Femur (tissue), 1 donor: ENCODE results near the gene KLK15.
"Not testable (repeated sequence)": the region's sequence is repeated elsewhere in the genome, so short reads cannot be mapped to it uniquely, and the experiment has no call there.

Experiments
- DNase-seq: peaks from one replicate; pipeline ENCODE4 v3.0.0-alpha.2; 2017

The KLK15 gene

DNA sequence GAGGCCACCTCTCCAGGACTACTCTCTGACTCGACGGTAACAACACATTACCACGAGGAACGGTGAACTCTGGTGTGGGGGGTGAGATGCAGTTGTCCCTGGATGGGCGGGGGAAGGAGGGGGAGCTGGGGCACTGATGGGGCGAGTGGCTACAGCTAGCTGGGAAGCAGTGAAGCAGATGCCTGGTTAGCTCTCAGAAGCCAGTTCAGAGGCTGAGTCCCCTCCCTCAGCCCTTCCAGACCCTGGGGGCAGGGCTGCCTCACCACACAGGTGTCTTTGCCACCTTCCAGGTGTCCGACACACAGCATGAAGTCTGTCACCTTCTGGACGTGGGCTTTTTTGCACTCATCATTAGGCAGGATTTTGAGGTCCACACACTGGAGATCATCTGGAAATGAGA is 13.7 kb downstream of the KLK15 start:
- DNase-seq = no peak

DNA sequence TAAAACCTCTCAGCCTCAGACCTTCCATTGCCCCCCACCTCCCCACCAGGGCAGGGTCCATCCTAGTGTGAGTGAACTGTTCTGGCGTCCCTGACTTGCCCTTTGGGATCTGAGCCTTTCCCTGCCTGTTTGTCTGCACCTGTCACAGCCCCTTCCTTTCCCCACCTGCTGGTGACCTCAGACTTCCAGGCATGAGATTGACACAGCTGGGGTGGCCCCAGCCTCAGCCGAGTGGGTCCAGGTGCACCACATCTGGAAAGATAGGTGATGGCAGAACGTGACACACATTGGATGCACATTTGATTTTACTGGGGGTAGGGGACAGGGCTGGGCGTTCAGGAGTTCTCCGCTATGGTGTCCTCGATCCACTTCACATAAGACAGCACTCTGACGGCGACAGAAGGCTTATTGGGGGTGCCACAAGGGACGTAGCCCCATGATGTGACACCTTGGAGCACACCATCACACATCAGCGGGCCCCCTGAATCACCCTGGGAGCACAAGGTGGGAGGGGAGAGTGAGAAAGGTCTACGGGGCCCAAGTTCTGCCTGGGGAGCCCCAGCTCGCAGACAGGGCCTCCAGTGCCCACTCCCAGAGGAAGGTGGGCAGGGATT is 14.4 kb downstream of the KLK15 start:
- no peak for DNase-seq

DNA sequence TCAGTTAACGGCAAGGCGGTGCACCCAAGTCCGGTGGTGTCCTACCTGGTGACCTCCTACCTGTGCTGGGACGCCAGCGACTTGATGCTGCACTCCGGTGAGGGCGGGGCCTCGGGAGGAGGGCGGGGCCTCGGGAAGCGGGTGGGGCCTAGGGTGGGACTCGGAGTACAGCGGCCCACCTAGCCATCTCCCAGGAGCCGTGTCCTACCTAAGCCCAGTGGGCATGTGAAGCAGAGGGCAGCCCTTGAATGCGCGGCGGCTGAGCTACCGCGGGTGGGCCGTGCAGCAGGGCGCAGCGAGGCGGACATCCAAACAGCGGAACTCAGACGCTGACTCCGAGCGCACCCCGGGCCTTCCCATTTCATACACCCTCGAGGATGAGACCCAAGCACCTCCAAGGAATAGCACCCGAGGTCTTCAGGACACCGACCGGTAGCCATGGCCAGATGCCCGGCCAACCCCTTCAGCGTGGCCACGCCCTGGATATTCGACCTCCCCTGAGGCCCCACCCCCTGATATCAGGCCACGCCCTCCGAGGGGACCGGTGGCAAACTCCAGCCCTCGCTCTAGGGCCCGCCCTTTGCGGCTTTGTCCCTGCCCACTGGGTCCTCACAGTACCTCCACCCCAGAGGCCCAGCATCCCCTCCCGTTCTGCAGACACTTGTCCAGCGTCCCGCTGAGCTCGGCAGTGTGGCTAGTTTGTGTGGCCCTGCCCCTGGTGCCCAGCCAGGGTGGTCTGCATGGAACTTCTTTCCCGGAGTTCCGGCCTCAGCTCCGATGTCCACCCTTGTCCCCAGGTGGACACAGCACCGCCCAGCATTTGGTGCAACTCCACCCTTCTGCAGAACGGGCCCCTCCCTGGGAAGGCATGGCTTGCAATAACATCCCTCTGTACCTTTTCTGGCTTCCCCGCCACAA is 15.2 kb downstream of the KLK15 start:
- no peak for DNase-seq

DNA sequence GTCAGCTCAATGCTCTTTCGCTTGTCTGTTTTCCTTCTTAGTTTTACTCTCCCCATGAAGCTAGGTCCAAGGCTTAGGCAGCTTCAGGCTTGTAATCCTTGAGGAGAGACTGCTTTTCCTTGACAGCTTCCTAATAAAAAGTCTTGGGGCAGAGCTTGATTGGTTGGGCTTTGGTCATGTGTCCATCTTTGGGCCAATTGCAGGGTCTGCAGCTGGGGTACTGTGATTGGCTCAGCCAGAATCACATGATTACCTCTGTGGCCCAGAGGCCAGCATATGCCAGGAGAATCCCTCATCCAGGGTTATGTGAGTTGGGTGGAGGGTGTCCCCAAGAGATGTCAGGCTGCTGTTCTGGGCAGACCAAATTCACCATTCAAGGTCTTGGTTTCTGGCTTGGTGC is 17.9 kb downstream of the KLK15 start:
- DNase-seq = no peak

DNA sequence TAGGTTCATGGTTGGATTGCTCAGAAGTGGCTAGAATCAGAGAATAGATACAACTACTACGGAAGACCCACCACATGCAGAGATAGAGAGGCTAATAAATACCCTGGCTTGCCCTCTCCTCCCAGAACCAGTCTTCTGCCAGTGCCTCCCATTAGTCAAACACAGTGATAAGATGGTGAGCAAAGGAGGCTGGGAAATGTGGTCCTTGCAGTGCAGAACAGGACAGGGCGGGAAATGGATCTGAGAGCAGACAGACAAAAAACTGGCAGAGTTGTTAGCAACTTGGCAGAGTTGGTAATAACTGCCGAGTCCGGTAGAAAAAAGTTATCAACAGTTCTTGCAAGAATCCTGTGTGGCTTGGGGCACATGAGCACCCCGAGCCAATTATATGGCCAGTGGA is 18.5 kb downstream of the KLK15 start:
- no peak for DNase-seq

DNA sequence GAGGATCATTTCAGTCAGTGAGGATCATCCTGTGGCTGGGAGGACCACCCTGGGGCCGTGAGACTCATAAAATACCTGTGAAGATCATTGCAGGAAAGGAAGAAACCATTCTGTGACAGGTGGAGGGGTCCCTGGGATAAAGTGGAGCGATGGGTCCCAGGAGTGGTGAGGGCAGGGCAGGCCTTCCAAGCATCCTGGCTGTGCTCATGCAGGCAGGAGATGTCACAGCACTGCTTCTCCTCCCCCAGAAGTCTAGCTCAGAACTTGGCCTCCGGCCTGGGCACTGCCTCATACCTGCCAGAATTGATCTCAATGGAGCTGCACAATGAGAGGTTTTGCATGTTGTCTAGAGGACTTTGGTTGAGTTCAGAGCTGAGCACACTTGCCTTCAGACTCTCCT is 20.9 kb downstream of the KLK15 start:
- DNase-seq = no peak

DNA sequence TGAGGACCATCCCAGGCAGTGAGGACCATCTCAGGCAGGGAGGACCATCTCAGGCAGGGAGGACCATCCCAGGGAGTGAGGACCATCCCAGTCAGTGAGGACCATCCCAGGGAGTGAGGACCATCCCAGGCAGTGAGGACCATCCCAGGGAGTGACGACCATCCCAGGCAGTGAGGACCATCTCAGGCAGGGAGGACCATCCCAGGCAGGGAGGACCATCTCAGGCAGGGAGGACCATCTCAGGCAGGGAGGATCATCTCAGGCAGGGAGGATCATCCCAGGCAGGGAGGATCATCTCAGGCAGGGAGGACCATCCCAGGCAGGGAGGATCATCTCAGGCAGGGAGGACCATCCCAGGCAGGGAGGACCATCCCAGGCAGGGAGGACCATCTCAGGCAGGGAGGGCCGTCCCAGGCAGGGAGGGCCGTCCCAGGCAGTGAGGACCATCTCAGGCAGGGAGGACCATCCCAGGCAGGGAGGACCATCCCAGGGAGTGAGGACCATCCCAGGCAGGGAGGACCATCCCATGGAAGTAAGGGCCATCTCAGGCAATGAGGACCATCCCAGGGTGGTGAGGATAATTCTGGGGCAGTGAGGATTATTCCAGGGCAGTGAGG is 21.6 kb downstream of the KLK15 start:
- not testable (repeated sequence) for DNase-seq

DNA sequence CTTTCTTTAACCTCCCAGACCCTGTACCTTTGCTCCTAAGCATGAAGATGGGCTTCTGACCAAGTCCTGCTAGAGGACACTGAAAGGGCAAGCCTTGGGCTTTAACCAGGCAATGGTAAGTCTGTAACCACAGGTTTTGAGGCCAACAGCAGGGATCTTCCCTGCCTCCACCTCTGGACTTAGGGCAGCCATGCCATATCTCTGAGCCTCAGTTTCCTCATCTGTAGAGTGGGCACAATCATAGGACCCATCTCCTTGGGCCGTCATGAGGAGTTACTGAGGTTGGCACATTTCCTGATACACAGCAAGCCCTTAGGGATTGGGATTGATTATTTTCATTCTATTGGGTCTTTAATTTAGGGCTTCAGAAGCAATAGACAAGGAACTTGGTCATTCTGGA is 24.5 kb downstream of the KLK15 start:
- no peak for DNase-seq

DNA sequence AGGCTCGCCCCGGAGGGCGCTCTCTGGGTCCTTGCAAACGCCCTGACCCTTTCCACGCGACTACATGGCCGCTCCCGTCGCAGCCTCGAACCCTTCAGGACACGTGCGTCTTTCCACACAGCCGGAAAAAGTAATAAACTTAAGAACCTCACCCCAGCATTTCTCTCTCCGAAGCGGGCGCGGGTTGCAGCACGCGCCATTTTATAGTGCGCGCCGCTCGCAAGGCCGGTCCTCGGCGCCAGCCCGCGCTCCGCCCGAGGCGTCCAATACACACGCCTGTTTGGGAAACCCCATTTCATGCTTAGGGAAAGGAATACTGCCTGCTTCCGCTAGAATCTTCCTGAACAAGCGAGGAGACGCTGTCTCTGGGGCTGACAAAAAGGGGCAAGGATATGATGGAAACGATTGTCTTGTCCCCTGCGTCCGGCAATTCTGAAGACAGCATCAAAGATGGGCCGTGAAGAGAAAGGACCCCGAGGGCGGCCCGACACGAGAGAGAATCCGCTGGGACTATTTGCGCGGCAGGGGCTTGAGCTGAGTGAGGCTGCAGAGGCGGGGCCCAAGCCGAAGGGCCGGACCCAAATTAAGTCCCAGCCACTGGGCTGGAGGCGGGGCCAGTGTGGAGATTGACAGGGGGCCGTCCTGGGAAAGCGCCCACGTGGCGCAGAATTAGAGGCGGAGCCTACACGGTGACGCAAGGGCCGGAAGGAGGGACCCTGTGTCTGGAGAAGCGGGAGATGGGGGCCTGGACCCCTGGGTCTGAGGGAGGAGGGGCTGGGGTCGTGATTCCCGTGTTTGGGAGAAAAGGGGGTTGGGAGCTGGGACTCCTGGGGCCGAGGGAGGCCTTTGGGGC is 28.7 kb downstream of the KLK15 start:
- peak; percentile 99 for DNase-seq

DNA sequence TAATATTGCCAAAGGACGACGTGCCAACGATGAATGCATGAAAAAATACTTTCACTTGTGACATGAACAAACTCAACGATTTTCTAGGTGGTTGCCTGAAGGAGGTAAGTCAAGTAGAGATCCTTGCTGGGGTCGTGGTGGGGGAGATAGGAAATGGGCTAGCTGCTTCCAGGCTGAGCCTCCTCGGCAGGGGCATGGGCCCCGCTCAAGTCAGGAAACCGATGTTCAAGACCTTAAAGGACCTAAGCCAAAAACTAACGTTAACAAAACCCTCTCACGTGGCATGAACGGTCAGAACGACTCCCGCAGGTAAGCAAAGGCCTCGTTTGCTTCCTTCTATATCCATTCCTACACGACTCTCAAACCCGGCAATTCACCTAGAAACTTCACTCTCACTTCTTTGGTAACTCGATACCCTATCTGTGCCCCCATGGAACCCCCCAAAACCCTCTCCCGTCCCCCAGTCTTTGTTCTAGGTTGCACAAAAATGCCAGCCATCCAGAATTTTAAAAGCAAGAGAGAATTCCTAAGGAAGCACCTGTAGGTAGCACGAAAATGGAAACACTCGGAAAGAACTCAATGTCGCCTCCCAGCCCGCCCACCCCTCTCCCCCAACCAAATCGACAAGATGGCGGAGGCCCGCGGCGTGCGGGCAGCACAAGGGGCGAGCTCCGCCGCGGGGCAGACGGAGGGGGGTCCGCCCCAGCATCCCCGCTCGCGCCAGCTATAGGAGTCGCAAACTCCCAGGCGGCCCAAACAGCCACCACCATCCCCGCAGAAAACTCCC is 29.5 kb downstream of the KLK15 start:
- peak; percentile 41 for DNase-seq

DNA sequence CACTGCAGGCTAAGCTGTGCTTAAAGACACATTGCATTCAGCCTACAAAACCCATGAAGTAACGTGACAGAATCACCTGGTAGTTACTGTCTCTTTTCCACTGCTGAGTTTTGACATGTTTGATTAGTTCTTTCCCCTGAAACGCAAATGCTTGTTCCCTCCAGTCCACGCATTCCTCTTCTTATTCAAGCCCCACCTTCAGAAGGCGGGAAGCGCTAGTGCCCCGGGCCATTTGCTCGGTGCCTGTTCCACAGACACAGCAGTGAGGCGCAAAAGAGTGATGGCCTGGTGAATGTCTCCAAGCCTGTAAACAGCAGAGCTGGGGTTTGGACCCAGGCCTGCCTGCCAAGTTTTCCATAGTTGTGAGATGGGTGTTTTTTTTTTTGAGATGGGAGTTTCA is 32.3 kb downstream of the KLK15 start:
- no peak for DNase-seq

DNA sequence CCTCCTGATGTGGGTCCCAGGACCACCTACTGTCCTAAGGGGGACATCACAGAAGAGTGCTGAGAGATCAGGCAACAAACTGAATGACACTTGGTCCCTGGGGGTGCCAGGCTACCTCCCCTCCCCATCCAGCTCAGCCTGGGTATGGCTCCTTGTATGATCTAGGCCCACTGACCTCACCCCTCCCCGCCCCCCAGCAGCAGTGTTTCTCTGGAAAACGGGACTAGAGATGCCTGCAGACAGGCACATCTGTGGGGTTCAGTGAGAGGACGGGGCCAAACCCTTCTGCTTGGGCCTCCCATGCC is 33.9 kb downstream of the KLK15 start:
- DNase-seq = no peak

DNA sequence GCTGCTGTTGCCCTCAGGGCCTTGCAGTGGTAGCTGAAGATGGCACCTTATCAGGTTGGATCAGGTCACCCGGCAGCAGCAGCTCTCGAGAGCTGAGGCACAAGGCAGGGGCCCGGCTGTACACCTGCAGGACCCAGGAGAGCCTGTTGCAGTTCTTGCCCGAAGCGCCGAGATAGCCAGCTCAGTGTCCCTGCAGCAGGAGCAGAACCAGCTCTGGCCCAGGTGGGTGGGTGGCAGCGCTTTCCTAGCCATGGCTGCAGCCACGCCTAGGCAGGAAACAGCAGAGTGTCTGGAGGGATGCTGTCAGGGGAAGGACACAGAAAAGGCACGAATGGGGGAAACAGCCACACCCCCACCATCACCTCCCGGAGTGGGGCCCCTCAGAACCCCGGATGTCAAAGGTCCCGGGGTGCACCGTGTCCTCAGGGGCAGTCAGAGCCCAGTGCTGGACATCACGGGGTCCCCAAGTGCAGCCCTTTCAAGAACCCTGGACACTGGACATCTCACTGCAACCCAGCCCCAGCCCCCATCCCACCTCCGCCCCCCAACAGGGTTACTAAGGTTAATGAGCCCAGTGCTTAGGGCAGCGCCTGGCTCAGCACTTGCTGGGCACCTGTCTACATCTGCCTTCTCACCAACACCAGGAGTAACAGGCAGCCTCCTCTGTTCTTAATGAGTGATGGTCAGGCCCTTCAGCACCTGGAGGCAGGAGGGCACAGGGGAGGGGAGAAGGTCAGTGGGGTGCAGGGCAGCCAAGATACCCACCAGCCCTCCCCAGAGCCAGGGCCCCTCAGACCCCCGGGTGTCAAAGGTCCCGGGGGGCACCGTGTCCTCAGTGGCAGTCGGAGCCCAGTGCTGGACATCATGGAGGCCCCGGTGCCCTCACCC is 34.5 kb downstream of the KLK15 start:
- DNase-seq = no peak

DNA sequence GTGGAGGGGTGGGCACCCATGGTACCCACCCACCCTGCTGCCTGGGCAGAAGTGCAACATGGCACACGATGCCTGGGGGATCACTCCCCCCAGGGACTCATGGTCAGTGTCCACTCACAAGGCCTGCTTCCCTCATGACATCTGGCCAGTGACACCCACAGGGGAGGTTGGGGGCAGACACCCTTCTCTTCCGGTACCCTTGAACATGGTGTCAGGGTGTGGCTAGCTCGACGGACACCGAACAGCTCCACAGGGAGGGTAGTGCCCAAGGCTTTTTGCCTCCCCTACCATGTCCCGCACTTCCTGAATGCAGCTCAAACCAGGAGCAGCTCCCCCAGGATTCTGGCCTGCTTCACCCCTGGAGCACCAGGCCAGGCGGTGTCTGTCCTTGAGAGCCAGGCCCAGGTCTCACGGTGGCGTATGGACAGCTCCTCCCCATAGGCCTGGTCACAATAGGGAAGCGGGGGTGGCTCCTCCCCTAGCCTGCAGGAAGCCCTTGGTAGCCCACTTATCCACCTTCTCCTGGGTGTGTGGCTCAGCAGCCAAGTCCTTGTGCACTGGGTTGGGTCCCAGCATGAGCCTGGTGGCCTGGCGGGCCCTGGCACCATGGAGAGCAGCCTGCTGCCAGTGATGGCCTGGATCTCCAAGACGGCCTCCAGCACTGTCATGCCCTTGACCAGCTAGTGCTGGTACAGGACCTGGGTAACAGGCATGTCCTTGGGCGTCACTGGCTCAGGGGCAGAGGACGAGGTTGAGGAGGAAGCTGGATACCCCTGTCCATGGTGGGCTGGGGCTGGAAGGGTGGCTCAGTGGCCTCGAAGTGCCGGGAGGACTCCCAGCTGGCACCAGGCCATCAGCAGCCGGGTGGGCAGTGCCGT is 35.4 kb downstream of the KLK15 start:
- no peak for DNase-seq

DNA sequence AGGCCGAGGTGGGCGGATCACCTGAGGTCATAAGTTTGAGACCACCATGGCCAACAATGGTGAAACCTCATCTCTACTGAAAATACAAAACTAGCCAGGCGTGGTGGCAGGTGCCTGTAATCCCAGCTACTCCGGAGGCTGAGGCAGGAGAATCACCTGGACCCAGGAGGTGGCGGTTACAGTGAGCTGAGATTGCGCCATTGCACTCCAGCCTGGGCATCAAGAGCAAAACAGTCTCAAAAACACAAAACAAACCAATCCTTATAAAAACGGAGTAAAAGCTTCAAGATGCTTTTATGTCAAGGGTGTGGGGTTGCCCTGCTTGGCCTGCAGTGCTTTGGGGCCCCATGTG is 36.0 kb downstream of the KLK15 start:
- no peak for DNase-seq

DNA sequence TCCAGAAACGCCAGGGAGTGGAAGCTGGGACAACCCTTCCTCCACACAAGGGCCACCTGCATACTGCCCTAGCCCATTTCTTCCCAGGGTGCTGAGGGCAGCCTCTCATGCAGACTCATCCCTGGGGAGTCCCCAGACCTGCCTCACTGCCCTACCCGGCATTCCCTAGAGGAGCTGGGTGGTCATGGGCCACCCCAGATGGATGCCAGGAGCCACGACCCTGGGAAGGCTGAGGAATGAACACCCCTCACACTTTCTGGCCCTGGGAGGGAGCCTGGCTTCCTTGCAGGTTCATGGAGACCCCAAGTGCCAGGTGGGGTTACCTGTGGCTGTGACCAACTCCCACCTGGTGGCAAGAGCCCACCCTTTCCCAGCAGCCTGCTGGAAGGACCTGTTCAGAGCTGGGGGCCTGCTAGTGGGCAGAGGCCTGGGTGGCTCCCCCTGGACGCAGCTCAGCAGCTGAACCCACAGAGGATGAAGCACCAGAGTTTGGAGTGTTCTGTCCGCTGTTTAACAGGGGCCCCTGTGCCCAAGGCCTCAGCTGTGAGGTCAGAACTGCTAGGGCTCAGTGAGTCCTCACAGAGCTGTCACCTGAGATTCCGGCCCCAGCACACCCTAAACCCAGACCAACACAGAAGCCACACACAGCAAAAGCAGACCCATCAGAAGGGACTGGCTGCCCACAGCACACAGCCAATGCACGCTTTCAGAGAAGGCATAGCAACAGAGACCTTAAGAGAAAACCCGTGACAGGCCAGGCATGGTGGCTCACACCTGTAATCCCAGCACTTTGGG is 36.5 kb downstream of the KLK15 start:
- no peak for DNase-seq

DNA sequence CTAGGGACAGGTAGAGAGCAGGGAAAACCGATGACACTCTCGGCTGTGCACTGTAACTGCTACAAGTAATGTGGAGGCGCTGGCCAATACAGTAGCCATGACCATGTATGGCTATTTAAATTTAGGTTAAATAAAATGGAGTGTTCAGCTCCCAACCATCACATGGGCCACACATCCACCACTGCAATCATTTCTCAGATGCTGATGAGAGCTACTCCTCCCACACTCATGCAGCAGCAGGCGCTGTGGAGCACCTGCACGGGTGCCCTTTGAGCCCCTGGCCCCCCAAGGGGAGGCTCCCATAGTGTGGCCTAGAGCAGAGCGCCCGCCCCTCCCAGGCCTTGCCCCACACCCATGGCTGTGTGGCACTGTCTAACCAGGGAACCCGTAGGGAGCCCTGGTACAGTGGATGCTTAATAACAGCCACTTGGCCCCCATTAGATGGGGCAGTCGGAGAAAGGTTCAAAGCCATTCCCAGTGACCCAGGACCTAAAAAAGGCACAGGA is 37.2 kb downstream of the KLK15 start:
- no peak for DNase-seq

DNA sequence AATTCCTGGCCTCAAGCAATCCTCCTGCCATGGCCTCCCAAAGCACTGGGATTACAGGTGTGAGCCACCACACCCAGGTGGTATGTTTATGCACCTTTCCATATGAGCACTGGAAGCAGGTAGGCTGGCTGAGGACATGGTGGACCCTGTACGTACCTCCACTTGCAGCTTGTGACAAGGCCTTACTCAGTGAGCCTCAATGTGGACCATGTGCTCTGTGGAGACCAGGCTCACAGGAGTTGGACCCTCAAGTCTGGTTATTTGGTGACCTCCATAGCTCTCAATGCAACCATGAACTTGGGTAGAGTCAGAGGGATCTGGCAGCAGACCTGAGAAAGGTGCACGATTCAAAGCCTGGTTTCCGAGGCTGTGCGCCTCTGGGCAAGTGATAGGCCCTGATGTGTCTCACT is 37.7 kb downstream of the KLK15 start:
- DNase-seq = no peak
